HG03139 (cell line): ENCODE measurements around the gene UGT2B17.
A peak's percentile ranks its signal among the peaks of the same experiment; 100 is the strongest.
"Not testable (repeated sequence)": the region's sequence is repeated elsewhere in the genome, so short reads cannot be mapped to it uniquely, and the experiment has no call there.

Experiments
- ATAC-seq: cut with Tn5 transposase; IDR thresholded peaks from one replicate; pipeline ENCODE4 v1.9.1; 2021; ENCODE audit not compliant: unreplicated experiment

The UGT2B17 gene

GRCh38 chr4:68576272-68577125 is at the start of gene UGT2B17:
Gene UGT2B17 (minus strand): TSS chr4:68576322. CDS start chr4:68568484, 7,838 bp downstream.
- ATAC-seq = peak; percentile 87

- peak; percentile 60 for ATAC-seq
Measured at GRCh38 chr4:68622731-68623130, 46.6 kb upstream of the UGT2B17 start.

- ATAC-seq = peak; percentile 58
Measured at GRCh38 chr4:68617003-68617698, 41.0 kb upstream of the UGT2B17 start.

- ATAC-seq = no peak
Measured at GRCh38 chr4:68615699-68616422, 39.7 kb upstream of the UGT2B17 start.

- ATAC-seq = no peak
Measured at GRCh38 chr4:68613752-68614151, 37.6 kb upstream of the UGT2B17 start.

GRCh38 chr4:68606240-68606639 is 30.1 kb upstream of the UGT2B17 start:
- no peak for ATAC-seq

- ATAC-seq = no peak
Measured at GRCh38 chr4:68599150-68599549, 23.0 kb upstream of the UGT2B17 start.

- no peak for ATAC-seq
Measured at GRCh38 chr4:68597482-68597881, 21.4 kb upstream of the UGT2B17 start.

- ATAC-seq = no peak
Measured at GRCh38 chr4:68594678-68595077, 18.6 kb upstream of the UGT2B17 start.

- no peak for ATAC-seq
Measured at GRCh38 chr4:68593112-68593511, 17.0 kb upstream of the UGT2B17 start.

- ATAC-seq = peak; percentile 57
Measured at GRCh38 chr4:68592673-68593072, 16.6 kb upstream of the UGT2B17 start.

- ATAC-seq = no peak
Measured at GRCh38 chr4:68591204-68591603, 15.1 kb upstream of the UGT2B17 start.

- ATAC-seq = no peak
Measured at GRCh38 chr4:68589790-68590189, 13.7 kb upstream of the UGT2B17 start.

- ATAC-seq = no peak
Measured at GRCh38 chr4:68582339-68582717, 6.2 kb upstream of the UGT2B17 start.

GRCh38 chr4:68581383-68582338 is 5.5 kb upstream of the UGT2B17 start:
- no peak for ATAC-seq

GRCh38 chr4:68577590-68577989 is 1.5 kb upstream of the UGT2B17 start:
- ATAC-seq = no peak

GRCh38 chr4:68575636-68576035 is 486 bp downstream of the UGT2B17 start:
- not testable (repeated sequence) for ATAC-seq

- ATAC-seq = no peak
Measured at GRCh38 chr4:68575081-68575480, 1.0 kb downstream of the UGT2B17 start.

- ATAC-seq = no peak
Measured at GRCh38 chr4:68572653-68573170, 3.4 kb downstream of the UGT2B17 start.

GRCh38 chr4:68570122-68570507 is 6.0 kb downstream of the UGT2B17 start:
- ATAC-seq = peak; percentile 40
